Central memory CD8-positive, alpha-beta T cell (primary cell): Measurements from ENCODE around the gene TTC28.
"Not testable (repeated sequence)": the region's sequence is repeated elsewhere in the genome, so short reads cannot be mapped to it uniquely, and the experiment has no call there.

Source experiments
- ATAC-seq: fragments of 150-1000 bp; cut with Tn5 transposase; replicated peaks from 2 replicates; pipeline ENCODE4 v1.10.0; 2022; ENCODE audit warnings: mild to moderate bottlenecking, moderate FRiP score, moderate number of reproducible peaks; ENCODE audit not compliant: poor library complexity, severe bottlenecking; ENCODE audit errors: extremely low read depth
- DNase-seq, 2 donors: peaks; one replicate each; pipeline ENCODE4 v3.0.0; 2021; ENCODE audit warnings: low spot score in 2 of 2
- H3K27ac Mint-ChIP-seq: one replicate; pipeline ENCODE4 v1.8.0; 2022; ENCODE audit warnings: low read depth, mild to moderate bottlenecking, moderate library complexity, mixed read lengths
- H3K27me3 Mint-ChIP-seq: one replicate; pipeline ENCODE4 v1.8.0; 2022; ENCODE audit warnings: mixed read lengths
- H3K36me3 Mint-ChIP-seq: one replicate; pipeline ENCODE4 v1.8.0; 2022; ENCODE audit warnings: mild to moderate bottlenecking, moderate library complexity, mixed read lengths; ENCODE audit not compliant: insufficient read depth
- H3K4me1 Mint-ChIP-seq: one replicate; pipeline ENCODE4 v1.8.0; 2022; ENCODE audit warnings: mixed read lengths
- H3K4me3 Mint-ChIP-seq: one replicate; pipeline ENCODE4 v1.8.0; 2022; ENCODE audit warnings: mild to moderate bottlenecking, moderate library complexity, mixed read lengths
- H3K9me3 Mint-ChIP-seq: one replicate; pipeline ENCODE4 v1.8.0; 2022; ENCODE audit warnings: mixed read lengths

Gene TTC28

DNA sequence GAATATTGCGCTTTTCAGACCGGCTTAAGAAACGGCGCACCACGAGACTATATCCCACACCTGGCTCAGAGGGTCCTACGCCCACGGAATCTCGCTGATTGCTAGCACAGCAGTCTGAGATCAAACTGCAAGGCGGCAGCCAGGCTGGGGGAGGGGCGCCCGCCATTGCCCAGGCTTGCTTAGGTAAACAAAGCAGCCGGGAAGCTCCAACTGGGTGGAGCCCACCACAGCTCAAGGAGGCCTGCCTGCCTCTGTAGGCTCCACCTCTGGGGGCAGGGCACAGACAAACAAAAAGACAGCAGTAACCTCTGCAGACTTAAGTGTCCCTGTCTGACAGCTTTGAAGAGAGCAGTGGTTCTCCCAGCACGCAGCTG is 16.1 kb downstream of the TTC28 start:
- ATAC-seq, H3K4me3 Mint-ChIP-seq, H3K27me3 Mint-ChIP-seq, H3K4me1 Mint-ChIP-seq, H3K9me3 Mint-ChIP-seq, H3K36me3 Mint-ChIP-seq, H3K27ac Mint-ChIP-seq, DNase-seq: not testable (repeated sequence)

DNA sequence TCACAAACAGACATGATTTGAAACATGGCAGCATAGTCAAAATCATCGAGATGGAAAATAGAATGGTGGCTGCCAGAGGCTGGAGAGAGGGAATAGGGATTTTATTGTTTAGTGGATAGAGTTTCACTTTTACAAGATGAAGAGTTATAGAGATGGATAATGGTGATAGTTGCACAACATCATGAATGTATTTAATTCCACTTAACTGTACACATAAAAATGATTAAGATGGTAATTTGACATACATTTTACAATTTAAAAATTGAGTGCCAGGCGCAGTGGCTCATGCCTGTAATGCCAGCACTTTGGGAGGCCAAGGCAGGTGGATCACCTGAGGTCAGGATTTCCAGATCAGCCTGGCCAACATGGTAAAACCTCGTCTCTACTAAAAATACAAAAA is 21.2 kb downstream of the TTC28 start:
- H3K27ac Mint-ChIP-seq = no peak overlapping the region
- ATAC-seq = no peak

DNA sequence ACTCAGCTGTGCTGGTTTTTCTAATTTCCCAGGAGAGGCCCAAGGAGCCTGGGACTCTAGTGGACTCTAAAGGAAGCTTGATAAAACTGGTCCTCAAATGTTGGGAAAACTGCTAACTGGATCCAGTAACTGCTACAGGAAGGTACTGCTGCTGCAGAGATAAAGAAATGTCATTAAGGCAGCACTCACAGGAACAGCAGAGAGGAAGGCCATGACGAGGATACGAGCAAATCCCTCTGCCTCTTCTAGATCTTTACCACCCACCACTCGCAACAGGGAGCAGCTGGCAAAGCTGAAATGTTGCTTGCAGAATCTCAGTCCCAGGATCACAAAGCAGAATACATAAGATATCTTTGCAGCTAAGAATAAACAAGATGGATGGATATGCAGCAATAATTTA is 23.5 kb downstream of the TTC28 start:
- no peak overlapping the region for H3K4me3 Mint-ChIP-seq
- H3K27ac Mint-ChIP-seq = no peak overlapping the region
- no peaks in the 10 kb centered on the region for H3K36me3 Mint-ChIP-seq
- ATAC-seq (no peak), DNase-seq (no peak)
- H3K9me3 Mint-ChIP-seq = no peaks in the 10 kb centered on the region
- no peaks in the 10 kb centered on the region for H3K4me1 Mint-ChIP-seq
- H3K27me3 Mint-ChIP-seq = peaks cover 62% of the 10 kb centered on the region

More for the DNA sequence above, 21.2 kb downstream of the TTC28 start:
- H3K9me3 Mint-ChIP-seq = no peaks in the 10 kb centered on the region
- H3K4me1 Mint-ChIP-seq = no peaks in the 10 kb centered on the region
- peaks cover 51% of the 10 kb centered on the region for H3K27me3 Mint-ChIP-seq
- no peak overlapping the region for H3K4me3 Mint-ChIP-seq
- DNase-seq = no peak
- no peaks in the 10 kb centered on the region for H3K36me3 Mint-ChIP-seq

DNA sequence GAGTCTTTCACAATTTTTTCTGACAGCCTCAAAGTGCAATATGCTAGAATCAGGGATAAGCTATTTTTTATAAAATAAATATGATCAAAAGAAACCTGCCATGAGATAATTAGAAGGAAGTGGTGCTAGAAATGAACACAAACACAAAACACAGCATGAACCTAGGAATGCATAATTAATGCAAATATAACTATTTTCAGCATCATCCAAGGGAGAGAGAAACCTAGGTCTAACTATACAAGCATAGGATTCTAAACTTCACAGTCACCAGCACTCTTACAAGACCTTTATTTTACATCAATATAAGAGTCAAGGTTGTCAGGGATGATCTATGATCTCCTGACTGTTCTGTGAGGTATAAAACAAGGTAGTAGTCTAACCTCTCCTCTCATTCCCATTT is 29.2 kb downstream of the TTC28 start:
- no peak overlapping the region for H3K27ac Mint-ChIP-seq
- DNase-seq = no peak
- no peaks in the 10 kb centered on the region for H3K4me1 Mint-ChIP-seq
- H3K27me3 Mint-ChIP-seq = peaks cover 59% of the 10 kb centered on the region
- no peak overlapping the region for H3K4me3 Mint-ChIP-seq
- no peaks in the 10 kb centered on the region for H3K9me3 Mint-ChIP-seq
- ATAC-seq = no peak
- no peaks in the 10 kb centered on the region for H3K36me3 Mint-ChIP-seq

DNA sequence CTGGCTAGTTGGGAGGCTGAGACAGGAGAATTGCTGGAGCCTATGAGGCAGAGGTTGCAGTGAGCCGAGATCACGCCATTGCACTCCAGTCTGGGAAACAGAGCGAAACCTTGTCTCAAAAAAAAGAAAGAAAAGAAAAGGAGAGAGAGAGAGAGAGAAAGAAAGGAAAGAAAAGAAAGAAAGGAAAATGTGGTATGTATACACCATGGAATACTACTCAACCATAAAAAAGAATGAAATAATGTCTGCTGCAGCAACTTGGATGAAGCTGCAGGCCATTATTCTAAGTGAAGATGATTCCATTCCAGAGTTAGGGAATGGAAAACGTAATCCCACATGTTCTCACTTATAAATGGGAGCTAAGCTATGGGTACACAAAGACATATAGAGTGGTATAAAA is 30.8 kb downstream of the TTC28 start:
- H3K27ac Mint-ChIP-seq = no peak overlapping the region
- no peaks in the 10 kb centered on the region for H3K9me3 Mint-ChIP-seq
- peaks cover 46% of the 10 kb centered on the region for H3K27me3 Mint-ChIP-seq

DNA sequence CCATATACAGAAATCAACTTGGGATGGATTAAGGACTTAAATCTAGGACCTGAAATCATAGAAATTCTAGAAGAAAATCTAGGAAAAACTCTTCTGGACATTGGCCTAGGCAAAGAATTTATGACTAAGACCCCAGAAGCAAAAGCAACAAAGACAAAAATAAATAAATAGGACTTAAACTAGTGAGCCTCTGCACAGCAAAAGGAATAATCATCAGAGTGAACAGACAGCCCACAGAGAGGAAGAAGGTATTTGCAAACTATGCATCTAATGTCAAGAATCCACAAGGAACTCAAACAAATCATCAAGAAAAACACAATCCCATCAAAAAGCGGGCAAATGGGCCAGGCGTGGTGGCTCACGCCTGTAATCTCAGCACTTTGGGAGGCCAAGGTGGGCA is 32.4 kb downstream of the TTC28 start:
- Mint-ChIP-seq H3K27ac (no peak overlapping the region), H3K9me3 (no peaks in the 10 kb centered on the region), H3K27me3 (peaks cover 31% of the 10 kb centered on the region), H3K4me3 (no peak overlapping the region), H3K36me3 (no peaks in the 10 kb centered on the region), H3K4me1 (no peaks in the 10 kb centered on the region)
- DNase-seq (no peak), ATAC-seq (no peak)

More for the DNA sequence above, 30.8 kb downstream of the TTC28 start:
- Mint-ChIP-seq H3K36me3 (no peaks in the 10 kb centered on the region), H3K4me1 (no peaks in the 10 kb centered on the region), H3K4me3 (no peak overlapping the region)
- ATAC-seq (no peak), DNase-seq (no peak)

DNA sequence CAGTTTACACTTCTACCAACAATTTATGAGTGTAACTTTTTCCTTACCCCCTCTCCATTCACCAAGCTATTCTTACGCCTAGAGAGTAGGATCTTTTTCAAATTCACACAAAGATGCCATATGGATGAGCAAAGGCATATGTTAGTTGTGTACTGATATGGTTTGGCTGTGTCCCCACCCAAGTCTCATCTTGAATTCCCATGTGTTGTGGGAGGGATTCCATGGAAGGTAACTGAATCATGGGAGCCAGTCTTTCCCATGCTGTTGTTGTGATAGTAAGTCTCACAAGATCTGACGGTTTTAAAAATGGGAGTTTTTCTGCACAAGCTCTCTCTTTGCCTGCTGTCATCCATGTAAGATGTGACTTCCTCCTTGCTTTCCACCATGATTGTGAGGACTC is 40.3 kb downstream of the TTC28 start:
- Mint-ChIP-seq H3K27me3 (peaks cover 16% of the 10 kb centered on the region), H3K9me3 (no peaks in the 10 kb centered on the region)
- ATAC-seq = no peak

DNA sequence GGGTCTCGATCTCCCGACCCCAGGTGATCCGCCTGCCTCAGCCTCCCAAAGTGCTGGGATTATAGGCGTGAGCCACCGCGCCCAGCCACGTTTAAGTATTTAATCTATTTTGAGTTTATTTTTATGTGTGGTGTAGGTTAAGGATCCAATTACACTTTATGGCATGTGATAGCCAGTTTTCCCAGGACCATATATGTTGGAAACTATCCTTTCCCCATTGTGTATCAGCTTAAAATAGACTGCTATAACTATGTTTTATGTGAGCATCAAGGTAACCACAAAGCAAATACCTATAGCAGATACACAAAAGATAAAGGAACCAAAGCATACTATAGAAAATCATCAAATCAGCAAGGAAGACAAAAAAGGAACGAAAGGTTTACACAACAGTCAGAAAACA is 42.4 kb downstream of the TTC28 start:
- H3K27me3 Mint-ChIP-seq = peaks cover 16% of the 10 kb centered on the region

More for the DNA sequence above, 40.3 kb downstream of the TTC28 start:
- Mint-ChIP-seq H3K36me3 (no peaks in the 10 kb centered on the region), H3K4me1 (no peaks in the 10 kb centered on the region), H3K27ac (no peak overlapping the region), H3K4me3 (no peak overlapping the region)
- DNase-seq = no peak

DNA sequence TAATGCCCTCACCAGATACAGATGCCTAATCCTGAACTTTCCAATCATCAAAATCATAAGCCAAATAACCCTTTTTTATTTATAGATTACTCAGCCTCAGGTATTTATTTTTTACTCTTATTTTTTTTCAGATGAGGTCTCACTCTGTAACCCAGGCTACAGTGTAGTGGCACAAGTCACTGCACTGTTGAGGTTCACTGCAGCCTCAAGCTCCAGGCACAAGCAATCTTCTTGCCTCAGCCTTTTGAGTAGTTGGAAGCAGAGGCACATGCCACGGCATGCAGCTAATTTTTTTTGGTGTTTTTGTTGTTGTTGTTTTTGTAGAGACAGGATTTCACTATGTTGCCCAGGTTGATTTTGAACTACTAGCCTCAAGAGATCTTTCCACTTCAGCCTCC is 49.5 kb downstream of the TTC28 start:
- Mint-ChIP-seq H3K4me1 (no peaks in the 10 kb centered on the region), H3K27ac (no peak overlapping the region), H3K4me3 (no peak overlapping the region), H3K9me3 (no peaks in the 10 kb centered on the region), H3K36me3 (peaks cover 2% of the 10 kb centered on the region), H3K27me3 (peaks cover 25% of the 10 kb centered on the region)
- ATAC-seq (no peak), DNase-seq (no peak)

More for the DNA sequence above, 42.4 kb downstream of the TTC28 start:
- Mint-ChIP-seq H3K9me3 (no peaks in the 10 kb centered on the region), H3K4me3 (no peak overlapping the region), H3K36me3 (no peaks in the 10 kb centered on the region), H3K4me1 (no peaks in the 10 kb centered on the region), H3K27ac (no peak overlapping the region)
- no peak for ATAC-seq
- no peak for DNase-seq

DNA sequence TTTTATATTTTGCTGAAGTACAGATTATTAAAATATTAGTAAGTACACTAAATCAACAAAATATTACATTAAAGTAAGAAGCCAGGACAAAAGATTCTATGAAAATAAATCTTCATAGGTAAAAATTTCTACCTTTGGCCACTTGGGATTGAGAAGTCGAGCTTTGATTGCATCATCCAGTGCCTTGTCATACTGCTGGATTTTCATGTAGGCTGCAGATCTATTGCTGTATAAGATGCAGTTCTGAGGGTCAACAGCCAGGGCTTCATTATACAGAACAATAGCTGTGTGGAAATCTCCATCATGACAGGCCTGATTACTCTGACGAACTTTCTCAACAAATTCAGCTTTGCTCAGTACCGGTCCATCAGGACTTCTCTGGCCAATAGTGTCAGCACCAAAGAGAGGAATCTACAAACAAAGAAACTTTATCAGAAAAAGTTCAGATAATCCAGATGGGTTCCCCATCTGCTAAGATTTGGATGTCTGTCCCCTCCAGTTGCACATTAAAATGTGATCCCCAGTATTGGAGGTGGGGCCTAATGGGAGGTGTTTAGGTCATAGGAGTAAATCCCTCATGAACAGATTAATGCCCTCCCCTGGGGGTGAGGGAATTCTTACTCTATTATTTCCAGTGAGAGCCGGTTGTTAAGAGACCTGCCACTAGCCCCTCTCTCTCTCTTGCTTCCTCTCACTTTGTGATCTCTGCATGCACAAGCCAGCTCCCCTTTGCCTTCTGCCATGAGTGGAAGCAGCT is 50.0 kb downstream of the TTC28 start:
- no peak overlapping the region for H3K27ac Mint-ChIP-seq
- peaks cover 2% of the 10 kb centered on the region for H3K36me3 Mint-ChIP-seq
- H3K9me3 Mint-ChIP-seq = no peaks in the 10 kb centered on the region
- no peak for ATAC-seq
- DNase-seq = no peak
- no peak overlapping the region for H3K4me3 Mint-ChIP-seq
- peaks cover 25% of the 10 kb centered on the region for H3K27me3 Mint-ChIP-seq
- no peaks in the 10 kb centered on the region for H3K4me1 Mint-ChIP-seq

DNA sequence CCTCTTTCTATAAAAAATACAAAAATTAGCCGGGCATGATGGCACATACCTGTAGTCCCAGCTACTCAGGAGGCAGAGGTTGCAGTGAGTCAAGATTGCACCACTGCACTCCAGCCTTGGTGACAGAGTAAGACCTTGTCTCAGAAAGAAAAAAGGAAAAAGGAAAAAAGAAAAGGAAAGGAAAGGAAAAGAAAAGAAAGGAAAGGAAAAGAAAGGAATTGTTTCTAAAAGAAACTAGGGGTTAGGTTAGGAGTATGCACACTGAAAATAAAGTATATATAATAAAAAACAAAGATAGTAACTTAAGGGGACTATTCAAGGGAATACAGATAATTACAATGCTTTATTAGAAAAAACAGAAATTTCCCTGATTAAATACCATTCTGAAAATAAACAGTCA is 50.9 kb downstream of the TTC28 start:
- no peak for DNase-seq
- Mint-ChIP-seq H3K36me3 (peaks cover 2% of the 10 kb centered on the region), H3K27me3 (peaks cover 33% of the 10 kb centered on the region), H3K4me1 (no peaks in the 10 kb centered on the region), H3K27ac (no peak overlapping the region), H3K4me3 (no peak overlapping the region), H3K9me3 (no peaks in the 10 kb centered on the region)
- ATAC-seq = no peak

DNA sequence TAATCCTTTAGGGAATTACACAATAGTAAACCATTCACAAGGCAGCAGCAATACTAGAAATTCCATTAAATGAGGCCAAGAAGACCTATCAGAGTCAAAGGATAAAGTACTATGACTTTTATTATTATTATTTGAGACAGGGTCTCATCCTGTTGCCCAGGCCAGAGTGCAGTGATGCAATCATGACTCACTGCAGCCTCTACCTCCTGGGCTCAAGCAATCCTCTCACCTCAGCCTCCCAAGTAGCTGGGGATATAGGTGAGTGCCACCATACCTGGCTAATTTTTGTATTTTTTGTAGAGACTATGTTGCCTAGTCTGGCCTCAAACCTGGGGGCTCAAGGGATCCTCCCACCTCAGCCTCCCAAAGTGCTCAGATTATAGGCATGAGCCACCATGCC is 51.8 kb downstream of the TTC28 start:
- DNase-seq (no peak), ATAC-seq (no peak)
- Mint-ChIP-seq H3K27ac (no peak overlapping the region), H3K4me3 (no peak overlapping the region), H3K4me1 (no peaks in the 10 kb centered on the region), H3K9me3 (no peaks in the 10 kb centered on the region), H3K27me3 (peaks cover 36% of the 10 kb centered on the region), H3K36me3 (peaks cover 3% of the 10 kb centered on the region)

DNA sequence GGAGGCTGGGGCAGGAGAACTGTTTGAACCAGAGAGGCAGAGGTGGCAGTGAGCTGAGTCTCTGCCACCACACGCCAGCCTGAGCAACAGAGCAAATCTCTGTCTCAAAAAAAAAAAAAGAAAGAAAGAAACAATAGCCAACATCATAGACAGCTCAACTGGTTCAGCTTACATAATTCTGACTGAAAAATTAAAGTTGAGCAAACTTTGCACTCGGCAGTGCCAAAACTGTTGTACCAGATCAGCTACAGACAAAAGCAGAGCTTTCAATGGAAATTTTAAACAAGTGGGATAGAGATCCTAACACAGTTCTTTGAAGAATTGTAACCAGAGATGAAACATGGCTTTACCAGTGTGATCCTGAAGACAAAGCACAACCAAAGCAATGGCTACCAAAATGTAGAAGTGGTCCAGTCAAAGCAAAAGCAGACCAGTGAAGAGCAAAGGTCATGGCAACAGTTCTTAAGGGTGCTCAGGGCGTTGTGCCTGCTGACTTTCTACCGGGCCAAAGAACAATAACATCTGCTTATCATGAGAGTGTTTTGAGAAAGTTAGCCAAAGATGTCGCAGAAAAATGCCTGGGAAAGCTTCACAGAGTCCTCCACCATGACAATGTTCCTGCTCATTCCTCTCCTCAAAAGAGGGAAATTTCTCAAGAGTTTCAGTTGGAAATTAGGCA is 59.3 kb downstream of the TTC28 start:
- Mint-ChIP-seq H3K4me1 (no peaks in the 10 kb centered on the region), H3K4me3 (no peak overlapping the region), H3K36me3 (peaks cover 1% of the 10 kb centered on the region), H3K27me3 (peaks cover 65% of the 10 kb centered on the region), H3K9me3 (no peaks in the 10 kb centered on the region), H3K27ac (no peak overlapping the region)
- no peak for ATAC-seq
- no peak for DNase-seq
